ENCODE data around the gene TBC1D8. TPM values are rescaled to one million over a fixed set of nuclear protein-coding genes. Genes with fewer than 3 reads are reported as not detected.
"Not testable (repeated sequence)": the region's sequence is repeated elsewhere in the genome, so short reads cannot be mapped to it uniquely, and the experiment has no call there.

The TBC1D8 gene
- total and polyA plus RNA-seq, 7 donors = 8.7 to 163 (median 50.4) TPM

- ATAC-seq = no peak
- Histone ChIP-seq H3K27ac (no peak overlapping the region), H3K27me3 (ENCODE audit: insufficient read depth in 3 of 3, low read length in 2 of 3) (no peaks in the 10 kb centered on the region), H3K4me3 (no peak overlapping the region), H3K4me1 (peaks cover 23% of the 10 kb centered on the region), H3K36me3 (ENCODE audit: insufficient read depth in 1 of 2, low read depth in 1 of 2) (peaks cover 2 to 42% of the 10 kb centered on the region in 2 donors), H3K9me3 (no peaks in the 10 kb centered on the region)
- no peak for DNase-seq
- TF ChIP-seq CTCF (IDR thresholded peaks at IDR 0.05) = no peak
- 70 to 78% (median 73%) methylated on average over 3 of the region's 3 CpGs for WGBS, 3 donors
- intact Hi-C loops (cut with DNase I) = no loop called here
Observed at GRCh38 chr2:101058386-101058785, 92.8 kb downstream of the TBC1D8 start.

- ATAC-seq = no peak
- no peak for DNase-seq
- Histone ChIP-seq H3K27me3 (ENCODE audit: insufficient read depth in 3 of 3, low read length in 2 of 3) (no peaks in the 10 kb centered on the region), H3K36me3 (ENCODE audit: insufficient read depth in 1 of 2, low read depth in 1 of 2) (peaks cover 2 to 48% of the 10 kb centered on the region in 2 donors), H3K27ac (peak overlapping the region; percentile 2), H3K9me3 (no peaks in the 10 kb centered on the region), H3K4me1 (peaks cover 12% of the 10 kb centered on the region), H3K4me3 (no peak overlapping the region)
- no peak for TF ChIP-seq CTCF (IDR thresholded peaks at IDR 0.05)
- intact Hi-C loops (cut with DNase I) = no loop called here
- 91 to 96% (median 94%) methylated on average over 5 of the region's 5 CpGs for WGBS, 3 donors
Observed at GRCh38 chr2:101057051-101057933, 93.9 kb downstream of the TBC1D8 start.

- H3K9me3 ChIP-seq = no peaks in the 10 kb centered on the region
- H3K27ac ChIP-seq = no peak overlapping the region
- H3K4me3 ChIP-seq = no peak overlapping the region
- H3K36me3 ChIP-seq (ENCODE audit: insufficient read depth in 1 of 2, low read depth in 1 of 2) = peaks cover 3 to 66% of the 10 kb centered on the region in 2 donors
- ATAC-seq (no peak), DNase-seq (no peak)
- 61 to 84% (median 73%) methylated on average over 3 of the region's 3 CpGs for WGBS, 3 donors
- intact Hi-C loops (cut with DNase I) = no loop called here
- peaks cover 2% of the 10 kb centered on the region for H3K4me1 ChIP-seq
- no peaks in the 10 kb centered on the region for H3K27me3 ChIP-seq (ENCODE audit: insufficient read depth in 3 of 3, low read length in 2 of 3)
- no peak for TF ChIP-seq CTCF (IDR thresholded peaks at IDR 0.05)
Observed at GRCh38 chr2:101053117-101053516, 98.1 kb downstream of the TBC1D8 start.

- Histone ChIP-seq H3K4me3 (no peak overlapping the region), H3K27ac (no peak overlapping the region), H3K4me1 (peaks cover 10% of the 10 kb centered on the region), H3K36me3 (ENCODE audit: insufficient read depth in 1 of 2, low read depth in 1 of 2) (peaks cover 3 to 61% of the 10 kb centered on the region in 2 donors), H3K27me3 (ENCODE audit: insufficient read depth in 3 of 3, low read length in 2 of 3) (no peaks in the 10 kb centered on the region), H3K9me3 (no peaks in the 10 kb centered on the region)
- intact Hi-C loops (cut with DNase I) = no loop called here
- DNase-seq (no peak), ATAC-seq (no peak)
- 93 to 97% (median 95%) methylated on average over 5 of the region's 5 CpGs for WGBS, 3 donors
- no peak for TF ChIP-seq CTCF (IDR thresholded peaks at IDR 0.05)
Observed at GRCh38 chr2:101052147-101052546, 99.0 kb downstream of the TBC1D8 start.

GRCh38 chr2:101050886-101051285 is 100.3 kb downstream of the TBC1D8 start:
- WGBS, 3 donors = 95 to 98% (median 98%) methylated on average over 6 of the region's 6 CpGs
- peaks cover 3 to 52% of the 10 kb centered on the region in 2 donors for H3K36me3 ChIP-seq (ENCODE audit: insufficient read depth in 1 of 2, low read depth in 1 of 2)
- H3K27ac ChIP-seq; intact Hi-C loops (cut with DNase I); H3K4me1 ChIP-seq; DNase-seq; H3K4me3 ChIP-seq; ATAC-seq; H3K9me3 ChIP-seq; H3K27me3 ChIP-seq (ENCODE audit: insufficient read depth in 3 of 3, low read length in 2 of 3): not testable (repeated sequence)

Data from psoas muscle (tissue), 8 donors.